Fibroblast of villous mesenchyme (primary cell): Measurements from ENCODE around the gene KCNH6. TPM values are rescaled to one million over a fixed set of nuclear protein-coding genes. Genes with fewer than 3 reads are reported as not detected.

Experiments
- DNase-seq: peaks from one replicate; pipeline ENCODE4 v3.0.0-alpha.2; 2010; ENCODE audit warnings: low read depth
- H3K4me3 ChIP-seq: 2 replicates; pipeline ENCODE4 v1.5.1; 2011; ENCODE audit warnings: low read depth, mild to moderate bottlenecking, low read length
- total RNA-seq: library from RNA; depleted of rRNA; stranded (reverse); fragments of >200 nt; gene quantifications from 2 replicates; pipeline ENCODE4 v1.2.3, GENCODE V29; 2012
- TF ChIP-seq, protein P1 (sequence below): IDR thresholded peaks from 2 replicates; pipeline ENCODE4 v1.5.1; 2012; ENCODE audit warnings: low read depth, mild to moderate bottlenecking, low read length; ENCODE audit not compliant: insufficient read depth

KCNH6 gene
- total RNA-seq, 1 donor = under 0.01 TPM

GRCh38 chr17:63480826-63481487 lies 42.2 kb upstream of the KCNH6 start:
- no peak overlapping the region for H3K4me3 ChIP-seq
- TF ChIP-seq, protein P1, sequence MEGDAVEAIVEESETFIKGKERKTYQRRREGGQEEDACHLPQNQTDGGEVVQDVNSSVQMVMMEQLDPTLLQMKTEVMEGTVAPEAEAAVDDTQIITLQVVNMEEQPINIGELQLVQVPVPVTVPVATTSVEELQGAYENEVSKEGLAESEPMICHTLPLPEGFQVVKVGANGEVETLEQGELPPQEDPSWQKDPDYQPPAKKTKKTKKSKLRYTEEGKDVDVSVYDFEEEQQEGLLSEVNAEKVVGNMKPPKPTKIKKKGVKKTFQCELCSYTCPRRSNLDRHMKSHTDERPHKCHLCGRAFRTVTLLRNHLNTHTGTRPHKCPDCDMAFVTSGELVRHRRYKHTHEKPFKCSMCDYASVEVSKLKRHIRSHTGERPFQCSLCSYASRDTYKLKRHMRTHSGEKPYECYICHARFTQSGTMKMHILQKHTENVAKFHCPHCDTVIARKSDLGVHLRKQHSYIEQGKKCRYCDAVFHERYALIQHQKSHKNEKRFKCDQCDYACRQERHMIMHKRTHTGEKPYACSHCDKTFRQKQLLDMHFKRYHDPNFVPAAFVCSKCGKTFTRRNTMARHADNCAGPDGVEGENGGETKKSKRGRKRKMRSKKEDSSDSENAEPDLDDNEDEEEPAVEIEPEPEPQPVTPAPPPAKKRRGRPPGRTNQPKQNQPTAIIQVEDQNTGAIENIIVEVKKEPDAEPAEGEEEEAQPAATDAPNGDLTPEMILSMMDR = no peak
- no peak for DNase-seq

DNA sequence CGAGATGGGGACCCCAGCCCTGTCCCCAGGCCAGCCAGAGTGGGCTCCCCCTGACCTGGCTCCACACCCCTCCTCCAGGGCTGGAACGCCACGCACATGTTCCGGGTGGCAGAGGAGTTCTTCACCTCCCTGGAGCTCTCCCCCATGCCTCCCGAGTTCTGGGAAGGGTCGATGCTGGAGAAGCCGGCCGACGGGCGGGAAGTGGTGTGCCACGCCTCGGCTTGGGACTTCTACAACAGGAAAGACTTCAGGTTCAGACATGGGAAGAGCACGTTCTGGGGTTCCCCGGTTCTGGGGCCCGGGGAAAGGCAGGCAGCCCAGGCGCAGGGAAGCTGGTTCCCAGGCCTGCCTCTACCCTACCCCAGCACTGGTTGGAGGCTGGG lies 41.7 kb upstream of the KCNH6 start:
- TF ChIP-seq, protein P1 = no peak
- H3K4me3 ChIP-seq = no peak overlapping the region
- no peak for DNase-seq

DNA sequence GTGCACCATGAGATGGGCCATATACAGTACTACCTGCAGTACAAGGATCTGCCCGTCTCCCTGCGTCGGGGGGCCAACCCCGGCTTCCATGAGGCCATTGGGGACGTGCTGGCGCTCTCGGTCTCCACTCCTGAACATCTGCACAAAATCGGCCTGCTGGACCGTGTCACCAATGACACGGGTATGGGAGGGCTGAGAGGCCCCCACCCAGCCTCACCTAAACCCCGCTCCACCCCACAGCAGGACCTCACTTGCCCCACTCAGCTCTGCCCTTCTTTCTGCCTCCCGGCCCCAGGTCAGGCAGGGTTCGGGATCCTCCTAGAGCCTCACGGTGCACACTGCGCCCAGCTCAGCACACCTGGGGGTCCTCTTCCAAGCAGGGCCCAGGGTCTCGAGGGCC lies 40.6 kb upstream of the KCNH6 start:
- H3K4me3 ChIP-seq = no peak overlapping the region
- TF ChIP-seq, protein P1 = no peak
- DNase-seq = no peak

GRCh38 chr17:63483038-63483437 lies 40.1 kb upstream of the KCNH6 start:
- TF ChIP-seq, protein P1 = no peak

GRCh38 chr17:63483655-63484575 lies 39.2 kb upstream of the KCNH6 start:
- TF ChIP-seq, protein P1 = no peak
- DNase-seq = no peak
- H3K4me3 ChIP-seq = no peak overlapping the region

More at GRCh38 chr17:63483038-63483437, 40.1 kb upstream of the KCNH6 start:
- no peak overlapping the region for H3K4me3 ChIP-seq
- DNase-seq = no peak

GRCh38 chr17:63486317-63487013 lies 36.7 kb upstream of the KCNH6 start:
- TF ChIP-seq, protein P1 = no peak
- no peak for DNase-seq
- no peak overlapping the region for H3K4me3 ChIP-seq
